CD4-positive, alpha-beta T cell treated with Interleukin-17A for 1 hour (primary cell): ENCODE data around the gene SLC15A1.

ENCODE experiments used
- DNase-seq: peaks from one replicate; pipeline ENCODE4 v3.0.0-alpha.2; 2020

SLC15A1 gene

GRCh38 chr13:98752467-98753290 lies at the start of gene SLC15A1:
SLC15A1 (minus strand) TSS chr13:98752672; CDS start chr13:98752598, 74 bp downstream.
- no peak for DNase-seq

- DNase-seq: no peak
These were observed 49.4 kb upstream of the SLC15A1 start for GRCh38 chr13:98801626-98802418.

DNA sequence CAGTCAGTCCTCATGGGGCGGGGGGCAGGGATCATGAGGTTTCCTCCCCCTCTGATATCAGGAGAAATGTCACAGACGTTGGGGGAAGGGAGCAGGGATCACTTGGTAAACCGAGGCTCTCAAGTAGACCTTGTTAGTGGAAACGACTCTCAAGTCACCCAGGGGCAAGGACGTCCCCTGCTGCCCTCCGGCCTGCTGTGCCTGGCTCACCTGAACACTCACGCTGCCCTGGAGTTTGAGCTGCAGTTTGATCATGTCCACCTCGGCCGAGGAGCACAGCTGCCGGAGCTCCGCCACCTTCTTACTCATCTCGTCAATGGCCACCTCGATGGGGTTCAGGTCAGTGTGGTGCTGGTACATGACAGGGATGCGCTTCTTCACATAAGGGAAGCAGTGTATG lies 47.6 kb upstream of the SLC15A1 start:
- no peak for DNase-seq

DNA sequence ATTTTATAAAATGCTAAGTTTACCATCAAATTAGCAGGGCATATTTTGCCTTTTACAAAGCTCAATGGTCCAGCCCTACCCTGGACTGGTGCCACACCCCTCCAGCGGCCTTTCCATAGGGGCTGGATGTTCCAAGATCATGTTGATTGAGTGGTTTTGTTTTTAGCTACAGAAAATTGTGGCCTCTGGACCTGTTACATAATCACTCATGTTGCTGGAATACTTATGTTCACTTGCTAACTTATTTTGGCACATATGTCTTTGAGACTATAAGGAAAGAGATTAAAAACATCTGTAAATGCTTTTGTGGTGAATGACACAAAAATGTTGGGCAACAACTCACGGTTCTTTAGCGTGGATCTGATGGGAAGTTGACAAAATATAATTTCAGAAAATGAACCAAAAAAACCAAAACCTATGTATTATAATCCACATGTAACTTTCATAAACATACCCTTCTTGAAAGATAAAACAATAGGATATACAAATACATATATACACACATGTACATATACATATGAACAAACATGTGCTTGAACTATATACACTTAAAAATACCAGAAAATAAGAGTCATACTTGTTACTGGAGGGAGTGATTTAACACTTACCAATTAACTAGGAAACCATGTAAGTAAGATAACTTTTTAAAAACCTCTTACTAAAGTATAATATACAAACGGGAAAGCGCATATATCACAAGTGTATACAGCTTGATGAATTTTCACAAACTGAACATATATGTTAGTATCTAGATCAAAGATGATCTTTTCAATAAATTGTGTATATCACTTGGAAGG lies 46.6 kb upstream of the SLC15A1 start:
- DNase-seq: no peak

DNA sequence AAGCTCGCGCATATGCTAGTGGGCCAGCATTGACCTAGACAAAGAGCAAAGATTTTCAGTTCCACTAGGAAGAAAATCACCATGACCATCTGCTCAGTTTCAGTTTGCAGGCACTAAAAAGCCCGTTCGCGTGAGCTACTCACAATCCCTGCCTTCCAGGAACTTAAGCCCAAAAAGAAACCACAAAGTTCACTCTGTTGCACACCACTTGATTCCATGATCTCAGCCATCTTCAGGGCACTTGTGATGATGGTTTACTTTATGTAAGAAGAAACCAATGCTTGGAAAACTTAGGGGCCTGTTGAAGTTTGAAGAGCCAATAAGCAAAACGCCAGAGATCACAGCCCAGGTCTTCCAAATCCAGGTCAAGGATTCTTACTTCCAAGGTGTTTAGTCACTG lies 45.0 kb upstream of the SLC15A1 start:
- DNase-seq: no peak

DNA sequence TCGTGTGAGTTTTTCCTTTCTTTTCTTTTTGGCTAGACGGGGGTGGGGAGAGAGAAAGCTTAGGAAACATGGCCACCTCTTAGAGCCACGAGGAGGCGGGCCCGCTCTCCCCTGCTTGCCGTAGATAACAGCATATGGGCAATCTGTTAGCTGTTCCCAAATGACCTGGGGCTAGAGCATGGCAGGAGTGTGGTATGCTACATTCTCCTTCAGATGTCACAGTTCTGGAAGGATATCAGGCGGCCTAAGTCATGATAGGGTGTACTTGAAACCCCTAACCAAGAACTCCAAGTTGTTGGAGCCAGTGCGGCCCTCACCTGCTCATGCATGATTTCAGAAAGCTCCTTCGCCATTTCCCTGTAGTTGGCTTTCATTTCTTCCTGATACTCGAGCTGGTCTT lies 44.3 kb upstream of the SLC15A1 start:
- no peak for DNase-seq

- DNase-seq: no peak
These were observed 43.7 kb upstream of the SLC15A1 start for GRCh38 chr13:98796191-98796590.

GRCh38 chr13:98795220-98795619 lies 42.7 kb upstream of the SLC15A1 start:
- DNase-seq: no peak

DNA sequence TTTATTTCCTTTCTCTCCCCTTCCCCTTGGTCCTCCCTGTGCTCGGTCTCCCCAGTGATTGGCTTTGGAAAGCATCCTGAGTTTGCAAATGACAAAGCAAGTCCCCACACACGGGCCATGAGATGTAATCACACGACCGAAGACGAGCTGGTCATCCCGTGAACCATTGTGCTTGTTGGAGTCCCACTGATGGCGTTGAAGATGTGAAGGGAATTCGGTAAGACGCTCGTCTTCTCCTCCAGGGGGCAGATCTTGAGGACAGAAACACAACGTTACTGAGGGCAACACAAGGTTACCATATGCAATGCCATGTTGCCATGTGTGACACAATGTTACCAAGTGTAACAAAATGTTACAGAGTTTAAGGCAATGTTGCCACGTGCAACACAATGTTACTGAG lies 42.0 kb upstream of the SLC15A1 start:
- no peak for DNase-seq

DNA sequence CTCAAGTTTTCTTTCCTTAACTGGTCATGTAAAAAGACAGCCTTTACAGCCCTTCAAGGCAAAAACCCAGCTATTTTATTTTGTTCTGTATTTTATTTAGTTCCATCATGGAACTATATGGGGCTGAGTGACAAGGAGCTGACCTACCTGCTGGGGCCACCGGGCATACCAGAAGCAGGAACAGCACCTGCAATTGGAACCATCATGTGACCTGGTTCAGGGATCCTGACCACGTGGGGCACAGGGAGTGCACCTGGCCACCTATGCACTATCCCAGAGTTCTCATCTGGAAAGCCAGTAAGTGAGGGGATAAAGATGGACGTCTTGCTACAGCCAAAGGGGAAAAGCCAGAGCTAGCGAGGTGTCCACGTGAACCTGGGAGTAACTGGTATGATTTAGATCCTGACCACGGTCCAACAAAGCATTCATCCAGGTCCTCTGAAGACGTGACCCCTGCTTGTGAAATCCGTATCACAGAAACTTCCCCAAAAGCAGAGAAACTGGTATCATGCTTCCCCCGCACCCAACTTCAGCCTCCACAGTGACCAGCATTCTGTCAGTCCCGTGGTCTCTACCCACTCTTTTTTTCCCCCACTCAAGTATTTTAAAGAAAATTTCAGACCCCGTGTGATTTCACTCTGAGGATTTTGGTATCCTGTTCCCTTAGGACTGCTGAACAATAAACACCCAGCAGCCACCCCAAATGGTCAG lies 40.5 kb upstream of the SLC15A1 start:
- DNase-seq: no peak

GRCh38 chr13:98792321-98792720 lies 39.8 kb upstream of the SLC15A1 start:
- DNase-seq: no peak

DNA sequence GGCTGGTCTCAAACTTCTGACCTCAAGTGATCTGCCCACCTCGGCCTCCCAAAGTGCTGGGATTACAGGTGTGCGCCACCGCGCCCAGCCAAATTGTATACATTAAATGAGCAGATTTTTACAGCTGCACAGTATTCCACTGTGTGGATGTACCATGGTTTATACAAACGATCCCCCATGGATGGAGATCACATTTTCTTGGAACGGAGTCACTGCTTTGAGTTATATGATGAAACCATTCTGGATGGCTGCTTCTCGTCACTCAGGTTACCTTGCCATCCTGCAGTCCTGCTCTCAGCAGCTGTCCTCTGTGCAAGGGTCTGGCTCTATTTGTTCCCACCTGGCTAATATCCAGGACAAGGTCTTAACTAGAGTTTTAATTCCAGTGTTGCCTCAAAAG lies 39.1 kb upstream of the SLC15A1 start:
- no peak for DNase-seq

DNA sequence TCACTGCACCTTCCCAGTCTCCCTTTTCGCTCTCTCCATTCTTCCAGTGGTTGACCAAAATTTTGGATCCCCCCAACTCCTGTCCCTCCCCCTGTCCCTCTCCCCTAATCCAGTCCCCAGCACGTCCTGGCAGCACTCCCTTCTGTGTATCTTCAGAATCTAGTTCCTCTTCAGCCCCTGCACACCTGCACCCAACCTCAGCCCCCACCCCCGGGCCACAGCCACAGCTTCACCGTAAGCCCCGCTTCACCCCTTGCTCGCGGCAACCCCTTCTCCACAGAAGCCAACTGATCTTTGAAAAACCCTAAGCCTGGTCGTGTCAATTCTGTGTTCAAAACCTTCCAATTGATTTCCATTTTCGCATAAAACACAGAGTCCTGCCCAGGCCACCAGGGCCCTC lies 35.5 kb upstream of the SLC15A1 start:
- no peak for DNase-seq

DNA sequence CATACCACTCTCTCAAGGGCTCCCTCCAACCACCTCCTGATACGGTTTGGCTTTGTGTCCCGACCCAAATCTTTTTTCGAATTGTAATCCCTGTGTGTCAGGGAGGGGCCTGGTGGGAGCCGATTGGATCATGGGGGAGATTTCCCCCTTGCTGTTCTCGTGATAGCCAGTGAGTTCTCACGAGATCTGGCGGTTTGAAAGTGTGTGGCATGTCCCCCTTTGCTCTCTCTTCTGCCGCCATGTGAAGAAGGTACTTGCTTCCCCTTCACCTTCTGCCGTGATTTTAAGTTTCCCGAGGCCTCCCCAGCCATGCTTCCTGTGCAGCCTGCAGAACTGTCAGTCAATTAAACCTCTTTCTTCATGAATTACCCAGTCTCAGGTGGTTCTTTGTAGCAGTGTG lies 34.7 kb upstream of the SLC15A1 start:
- DNase-seq: no peak

GRCh38 chr13:98786023-98786422 lies 33.6 kb upstream of the SLC15A1 start:
- DNase-seq: no peak

GRCh38 chr13:98785405-98785804 lies 32.9 kb upstream of the SLC15A1 start:
- no peak for DNase-seq

- DNase-seq: no peak
These were observed 32.2 kb upstream of the SLC15A1 start for GRCh38 chr13:98784666-98785065.

GRCh38 chr13:98783856-98784478 lies 31.5 kb upstream of the SLC15A1 start:
- DNase-seq: no peak

GRCh38 chr13:98782654-98783053 lies 30.2 kb upstream of the SLC15A1 start:
- no peak for DNase-seq

GRCh38 chr13:98781905-98782304 lies 29.4 kb upstream of the SLC15A1 start:
- DNase-seq: no peak

GRCh38 chr13:98781470-98781869 lies 29.0 kb upstream of the SLC15A1 start:
- DNase-seq: no peak

DNA sequence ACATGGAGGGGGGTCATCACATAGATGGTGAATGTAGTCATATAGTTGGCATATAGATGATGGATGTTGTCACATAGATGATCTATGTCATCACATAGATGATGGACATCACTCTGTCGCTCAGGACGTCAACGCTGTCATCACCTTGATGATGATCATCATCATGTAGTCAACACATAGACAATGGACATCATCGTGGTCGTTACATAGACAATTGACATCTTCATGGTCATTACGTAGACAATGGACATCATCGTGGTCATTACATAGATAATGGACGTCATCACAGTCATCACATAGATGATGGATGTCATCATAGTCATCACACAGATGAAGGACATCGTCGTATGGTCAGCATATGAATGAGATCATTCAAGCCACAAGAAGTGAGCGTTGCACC lies 28.6 kb upstream of the SLC15A1 start:
- no peak for DNase-seq
